Measurements from ENCODE around the gene C11orf52. TPM values are rescaled to one million over a fixed set of nuclear protein-coding genes. Genes with fewer than 3 reads are reported as not detected.

Gene C11orf52
- total and polyA plus RNA-seq, 2 of the 8 experiments (the other 6 are each of a cell fraction or from before 2014, with no cell fraction given) = 1.7 to 2.7 TPM

GRCh38 chr11:111870886-111871692 is 47.6 kb upstream of the C11orf52 start, which contains the start of gene ALG9:
Gene ALG9, minus strand, starts transcription at chr11:111871581. Its CDS starts 99 bp downstream, at chr11:111871482.
- Histone ChIP-seq H3K4ac (replicated peaks; ENCODE audit: insufficient read length, low read depth, low read length) (peak within 1 kb of the TSS; percentile 80), H2AK5ac (ENCODE audit: low read depth, low read length) (no peak within 1 kb of the TSS), H2BK20ac (ENCODE audit: low read length) (no peak within 1 kb of the TSS), H3K23me2 (ENCODE audit: low read depth, low read length) (peaks cover 2% of the 10 kb centered on the region), H3K9me3 (ENCODE audit: insufficient read depth in 2 of 2, low read depth in 1 of 2, low read length in 1 of 2) (no peaks in the 10 kb centered on the region), H2AFZ (ENCODE audit: low read length) (peak within 1 kb of the TSS; percentile 92), H2BK15ac (ENCODE audit: low read length) (no peak within 1 kb of the TSS), H3K27ac (ENCODE audit: low read depth, low read length) (no peak within 1 kb of the TSS; the same call in 1 of the 2 replicates), H3K4me1 (replicated peaks in 1 of 4; ENCODE audit: control insufficient read depth in 3 of 4, insufficient read depth in 4 of 4, low read length in 3 of 4) (no peaks in the 10 kb centered on the region; a peak in 1 of 7 replicates), H2BK5ac (ENCODE audit: low read depth, low read length) (peak within 1 kb of the TSS; percentile 45; the same call in 1 of the 2 replicates), H3K4me3 (ENCODE audit: extremely low read depth in 1 of 4, insufficient read depth in 2 of 4, low read depth in 3 of 4, low read length in 4 of 4) (peak within 1 kb of the TSS; percentile 69 to 88 (median 84)), H3K56ac (replicated peaks; ENCODE audit: insufficient read length, low read depth, low read length) (peak within 1 kb of the TSS; percentile 56), H3K36me3 (ENCODE audit: control insufficient read depth in 2 of 4, insufficient read depth in 4 of 4, low read length in 3 of 4) (peaks cover 0 to 5% (median 0%) of the 10 kb centered on the region in 4 experiments; a peak in 1 of 8 replicates), H3K79me1 (ENCODE audit: low read depth, low read length) (no peaks in the 10 kb centered on the region), H4K20me1 (replicated peaks in 1 of 2; ENCODE audit: control insufficient read depth in 1 of 2, insufficient read depth in 2 of 2, low read length in 2 of 2) (no peaks in the 10 kb centered on the region), H3K14ac (ENCODE audit: insufficient read length) (no peak within 1 kb of the TSS), H3K9ac (replicated peaks in 1 of 4; ENCODE audit: extremely low read depth in 1 of 4, low read depth in 3 of 4, low read length in 3 of 4) (peak within 1 kb of the TSS; percentile 39 to 84 (median 70); a peak in 6 of 7 replicates), H3K23ac (ENCODE audit: insufficient read length) (no peak within 1 kb of the TSS), H3K18ac (ENCODE audit: extremely low read depth, low read length) (peak within 1 kb of the TSS; percentile 96; the same call in 1 of the 2 replicates), H2BK12ac (ENCODE audit: low read depth, low read length) (no peak within 1 kb of the TSS; the same call in 1 of the 2 replicates), H3K79me2 (ENCODE audit: control insufficient read depth in 1 of 2, insufficient read depth in 2 of 2, low read length in 2 of 2) (no peaks in the 10 kb centered on the region), H3K27me3 (replicated peaks in 1 of 4; ENCODE audit: control insufficient read depth in 3 of 4, extremely low read depth in 1 of 4, insufficient read depth in 3 of 4, low read length in 3 of 4) (no peaks in the 10 kb centered on the region; a peak in 1 of 7 replicates), H2BK120ac (replicated peaks; ENCODE audit: low read depth, low read length) (no peak within 1 kb of the TSS), H3K4me2 (ENCODE audit: insufficient read depth in 1 of 2, low read depth in 2 of 2, low read length in 2 of 2) (peak within 1 kb of the TSS; percentile 46 to 88), H4K91ac (replicated peaks; ENCODE audit: insufficient read length, low read length) (peak within 1 kb of the TSS; percentile 96), H4K5ac (ENCODE audit: insufficient read length, low read depth, low read length) (peak within 1 kb of the TSS; percentile 94), H4K8ac (ENCODE audit: extremely low read depth, insufficient read depth, low read length) (peak within 1 kb of the TSS; percentile 76)
- FAIRE-seq (no peak), DNase-seq (ENCODE audit: low read depth in 1 of 2, low spot score in 2 of 2) (peak; percentile 31 to 90)
- ChIA-PET CTCF (ENCODE audit: partially characterized antibody) (interaction anchor here (0.5 to 3.0 kb wide), 19 partner anchors 10 to 447 kb away, joined by 3 to 32 read pairs (median 5); no protein-coding TSS in a partner anchor), POLR2A (ENCODE audit: partially characterized antibody) (interaction anchor here (0.6 to 2.2 kb wide), 9 partner anchors 9 to 216 kb away, joined by 3 to 7 read pairs (median 4); partner anchors contain the start of genes CFAP68, DIXDC1, FDXACB1 and SDHD)
- WGBS, 2 experiments (ENCODE audit: extremely low coverage in 1 of 2, insufficient coverage in 1 of 2, insufficient read length in 1 of 2, insufficient replicate concordance in 2 of 2, low coverage in 1 of 2, low lambda C conversion rate in 2 of 2, missing lambda C conversion rate in 1 of 2) = 2% methylated on average over 51 of the region's 51 CpGs; no CpG with 5 or more reads in 1 of the 2 experiments
- TF ChIP-seq JUN (IDR thresholded peaks at IDR 0.05; ENCODE audit: low read depth, low read length) (no peak), KDM5A (IDR thresholded peaks at IDR 0.05; ENCODE audit: low read length) (0 out of 2 replicates have a peak, but pooled peaks have one; percentile 12), SIN3A (conservative IDR thresholded peaks at IDR 0.05 in 1 of 2, IDR thresholded peaks at IDR 0.05 in 1 of 2; ENCODE audit: low read depth in 1 of 2, low read length in 2 of 2) (peak; percentile 52 to 62; a peak in 3 of 4 replicates), SIX5 (IDR thresholded peaks at IDR 0.05; ENCODE audit: low read depth, low read length) (no peak), POLR2AphosphoS5 (IDR thresholded peaks at IDR 0.05; ENCODE audit: low read depth, low read length) (no peak; the same call in 1 of the 2 replicates), HDAC2 (IDR thresholded peaks at IDR 0.05; ENCODE audit: borderline replicate concordance in 1 of 2, low read depth in 2 of 2, low read length in 2 of 2) (peak in 1 of 2 experiments; percentile 75; a peak in 1 of 4 replicates), NRF1 (IDR thresholded peaks at IDR 0.05; ENCODE audit: low read depth, low read length) (no peak), TAF7 (optimal IDR thresholded peaks at IDR 0.05; ENCODE audit: borderline replicate concordance, low read depth, low read length) (peak; percentile 63), TAF1 (IDR thresholded peaks at IDR 0.05; ENCODE audit: low read depth, low read length) (peak; percentile 65; the same call in 1 of the 2 replicates), ASH2L (IDR thresholded peaks at IDR 0.05; ENCODE audit: low read length) (peak; percentile 95), SP1 (IDR thresholded peaks at IDR 0.05; ENCODE audit: low read depth, low read length) (no peak)
